ENCODE results near the gene TRPM2.

TRPM2 gene

DNA sequence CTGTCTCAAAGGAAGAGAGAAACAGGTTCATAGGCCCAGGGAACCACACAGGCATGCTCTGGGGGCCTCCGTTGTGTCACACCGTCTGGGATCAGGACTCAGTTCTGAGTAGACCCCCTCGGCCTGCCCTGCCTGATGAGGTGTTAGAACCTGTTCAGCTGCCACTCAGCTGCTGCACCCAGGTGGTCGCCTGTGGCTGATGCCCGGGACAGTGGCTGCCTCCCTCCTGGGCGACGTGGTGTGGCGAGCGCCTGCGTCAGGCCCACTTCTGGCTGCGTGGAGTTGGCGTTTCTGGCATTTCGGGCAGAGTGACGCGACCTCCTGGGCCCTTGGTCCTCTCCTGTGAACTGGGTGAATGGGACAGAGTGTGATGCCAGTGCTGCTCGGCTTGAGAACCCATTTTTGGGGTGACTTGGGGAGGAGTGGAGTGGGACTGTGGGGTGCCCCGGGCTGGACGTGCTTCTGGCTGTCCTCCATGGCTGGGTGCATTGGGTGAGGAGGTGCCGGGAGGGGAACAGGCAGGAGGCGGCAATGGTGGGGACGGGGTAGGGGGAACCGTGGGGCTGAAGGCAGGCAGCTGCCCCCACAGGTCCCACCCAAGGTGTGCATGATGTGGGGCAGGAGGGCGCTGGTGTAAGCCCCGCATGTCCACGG is 25.1 kb upstream of the TRPM2 start:
- no peak for DNase-seq (ENCODE audit: low read depth, low spot score)
- POLR2A ChIA-PET = interaction anchor here (1.6 kb wide), 1 partner anchor 10 kb away, joined by 3 read pairs; no protein-coding TSS in a partner anchor
- H3K4me3 ChIP-seq (ENCODE audit: low read depth, low read length) = no peak overlapping the region
- TF ChIP-seq, protein P1, sequence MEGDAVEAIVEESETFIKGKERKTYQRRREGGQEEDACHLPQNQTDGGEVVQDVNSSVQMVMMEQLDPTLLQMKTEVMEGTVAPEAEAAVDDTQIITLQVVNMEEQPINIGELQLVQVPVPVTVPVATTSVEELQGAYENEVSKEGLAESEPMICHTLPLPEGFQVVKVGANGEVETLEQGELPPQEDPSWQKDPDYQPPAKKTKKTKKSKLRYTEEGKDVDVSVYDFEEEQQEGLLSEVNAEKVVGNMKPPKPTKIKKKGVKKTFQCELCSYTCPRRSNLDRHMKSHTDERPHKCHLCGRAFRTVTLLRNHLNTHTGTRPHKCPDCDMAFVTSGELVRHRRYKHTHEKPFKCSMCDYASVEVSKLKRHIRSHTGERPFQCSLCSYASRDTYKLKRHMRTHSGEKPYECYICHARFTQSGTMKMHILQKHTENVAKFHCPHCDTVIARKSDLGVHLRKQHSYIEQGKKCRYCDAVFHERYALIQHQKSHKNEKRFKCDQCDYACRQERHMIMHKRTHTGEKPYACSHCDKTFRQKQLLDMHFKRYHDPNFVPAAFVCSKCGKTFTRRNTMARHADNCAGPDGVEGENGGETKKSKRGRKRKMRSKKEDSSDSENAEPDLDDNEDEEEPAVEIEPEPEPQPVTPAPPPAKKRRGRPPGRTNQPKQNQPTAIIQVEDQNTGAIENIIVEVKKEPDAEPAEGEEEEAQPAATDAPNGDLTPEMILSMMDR (IDR thresholded peaks at IDR 0.05; ENCODE audit: insufficient read depth, low read length, missing control alignments) = no peak
- CTCF ChIA-PET = interaction anchor here (0.7 to 1.0 kb wide), 3 partner anchors 9 to 23 kb away, joined by 3 to 4 read pairs (median 3); no protein-coding TSS in a partner anchor

DNA sequence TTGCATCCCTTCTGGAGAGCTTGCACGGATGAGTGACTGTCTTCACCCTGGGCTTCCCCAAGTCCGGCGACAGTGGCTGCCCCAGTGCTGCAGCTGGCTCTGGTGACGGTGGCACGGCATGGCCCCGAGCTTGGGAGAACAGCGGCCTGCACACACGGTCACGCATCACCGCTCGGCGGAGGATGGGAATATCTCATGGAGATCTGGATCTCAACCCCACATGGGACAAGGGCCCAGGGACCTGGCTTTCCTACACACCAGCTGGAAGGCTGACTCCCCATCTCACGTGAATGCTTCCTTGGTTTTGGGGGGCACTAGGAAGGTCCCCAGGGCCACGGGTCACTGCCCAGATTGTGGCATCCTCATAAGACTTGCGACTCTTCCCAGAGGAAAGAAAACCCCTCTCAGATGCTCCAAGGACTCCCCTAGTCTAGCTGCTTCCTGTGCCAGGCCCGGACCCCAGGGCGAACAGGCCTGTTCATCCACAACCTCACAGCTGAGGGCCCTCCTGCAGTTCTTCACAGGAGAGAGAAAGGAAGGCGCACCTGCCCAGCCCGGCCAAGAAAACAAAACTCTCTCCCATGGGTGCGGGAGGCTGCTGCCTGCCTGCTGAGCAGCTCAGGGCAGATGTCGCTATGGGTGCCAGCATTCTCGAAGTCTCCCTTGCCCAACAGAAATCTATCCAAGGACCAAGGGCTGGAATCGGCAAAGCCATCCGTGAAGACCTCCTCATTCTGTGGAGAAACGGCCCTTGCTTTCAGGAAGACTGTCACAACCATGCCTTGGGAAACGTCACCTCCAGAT is 24.1 kb upstream of the TRPM2 start:
- CTCF ChIA-PET = interaction anchor here (0.7 to 1.1 kb wide), 3 partner anchors 9 to 28 kb away, joined by 3 to 4 read pairs (median 3); no protein-coding TSS in a partner anchor

DNA sequence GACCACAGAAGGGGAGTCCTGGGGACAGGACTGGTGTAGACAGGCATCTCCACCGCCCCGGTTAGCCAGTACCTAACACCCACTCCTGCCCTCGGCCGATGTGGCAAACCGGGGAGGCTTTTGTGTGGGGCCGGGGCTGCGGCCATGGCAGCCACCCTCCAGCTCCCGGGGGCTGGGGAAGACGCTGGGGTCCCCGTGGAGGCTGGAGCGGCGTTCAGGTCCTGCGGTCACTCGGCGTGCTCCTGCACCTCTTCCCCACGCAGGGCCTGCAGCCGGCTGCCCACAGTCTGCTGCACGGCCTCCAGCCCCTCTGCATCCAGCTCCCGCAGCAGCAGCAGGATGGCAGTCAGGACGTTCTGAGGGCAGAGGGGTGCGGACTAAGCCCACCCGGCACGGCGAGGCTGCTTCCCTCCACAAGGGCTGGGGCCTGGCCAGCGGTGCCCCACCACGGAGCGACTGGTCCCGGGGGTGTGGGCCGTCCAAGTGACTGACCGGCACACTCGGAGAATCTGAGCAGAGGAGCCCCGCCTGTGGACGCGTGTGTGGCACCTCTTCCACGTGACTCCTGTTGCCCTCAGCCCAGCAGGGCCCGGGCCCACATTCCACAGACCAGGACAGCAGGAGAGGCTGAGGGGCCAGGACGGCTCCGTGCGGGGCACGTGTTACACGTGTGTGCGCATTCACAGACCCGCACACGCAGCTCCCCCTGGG is 23.3 kb upstream of the TRPM2 start:
- no peak overlapping the region for H3K4me3 ChIP-seq (ENCODE audit: low read depth, low read length)
- no peak for DNase-seq (ENCODE audit: low read depth, low spot score)
- TF ChIP-seq, protein P1 (IDR thresholded peaks at IDR 0.05; ENCODE audit: insufficient read depth, low read length, missing control alignments) = no peak
- CTCF ChIA-PET = interaction anchor here (1.1 kb wide), 1 partner anchor 29 kb away, joined by 3 read pairs; no protein-coding TSS in a partner anchor
- POLR2A ChIA-PET = interaction anchor here (1.6 kb wide), 1 partner anchor 8 kb away, joined by 3 read pairs; no protein-coding TSS in a partner anchor

More for the DNA sequence above, 24.1 kb upstream of the TRPM2 start:
- no peak for DNase-seq (ENCODE audit: low read depth, low spot score)
- TF ChIP-seq, protein P1 (IDR thresholded peaks at IDR 0.05; ENCODE audit: insufficient read depth, low read length, missing control alignments) = no peak
- POLR2A ChIA-PET = interaction anchor here (1.6 kb wide), 1 partner anchor 9 kb away, joined by 3 read pairs; no protein-coding TSS in a partner anchor
- H3K4me3 ChIP-seq (ENCODE audit: low read depth, low read length) = no peak overlapping the region

DNA sequence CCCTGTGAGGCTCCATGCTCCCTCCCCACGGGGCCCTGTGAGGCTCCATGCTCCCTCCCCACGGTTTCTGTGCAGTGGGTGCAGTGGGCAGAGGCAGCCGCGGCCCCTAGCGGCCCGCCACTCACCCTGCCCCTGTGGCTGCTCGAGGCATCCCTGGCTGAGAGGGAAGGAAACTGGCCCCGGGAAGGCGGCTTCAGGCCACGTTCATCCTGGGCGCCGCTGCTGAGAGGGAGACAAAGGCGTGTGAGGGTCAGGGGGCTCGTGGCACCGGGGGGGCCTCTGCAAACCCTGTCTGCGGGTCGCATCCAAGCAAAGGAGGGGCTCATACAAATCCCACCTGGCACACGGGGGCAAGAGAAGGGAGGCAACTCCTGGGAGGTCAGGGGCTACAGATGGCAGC is 22.7 kb upstream of the TRPM2 start:
- DNase-seq (ENCODE audit: low read depth, low spot score) = no peak
- POLR2A ChIA-PET = no interaction called here
- CTCF ChIA-PET = no interaction called here
- TF ChIP-seq, protein P1 (IDR thresholded peaks at IDR 0.05; ENCODE audit: insufficient read depth, low read length, missing control alignments) = no peak
- H3K4me3 ChIP-seq (ENCODE audit: low read depth, low read length) = no peak overlapping the region

DNA sequence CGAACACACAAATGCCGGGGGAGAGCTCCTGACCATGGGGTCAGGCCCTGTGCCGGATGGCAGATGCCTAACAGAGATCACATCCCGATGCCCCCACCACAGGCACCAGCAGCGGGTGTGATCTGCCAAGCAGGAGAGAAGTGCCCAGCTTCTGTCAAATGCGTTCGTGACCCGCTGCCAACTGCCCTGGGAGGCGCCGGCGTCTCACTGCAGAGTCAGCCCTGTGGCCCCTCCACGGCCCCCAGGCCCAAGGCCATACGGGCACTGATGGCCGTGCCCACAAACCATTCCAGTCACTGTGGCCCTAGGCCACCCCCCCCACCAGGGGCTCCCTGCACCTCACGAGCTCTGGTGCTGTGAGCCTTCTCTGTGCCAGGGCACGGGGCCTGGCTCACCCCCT is 22.2 kb upstream of the TRPM2 start:
- POLR2A ChIA-PET = no interaction called here
- H3K4me3 ChIP-seq (ENCODE audit: low read depth, low read length) = no peak overlapping the region
- TF ChIP-seq, protein P1 (IDR thresholded peaks at IDR 0.05; ENCODE audit: insufficient read depth, low read length, missing control alignments) = no peak
- CTCF ChIA-PET = interaction anchor here (0.9 kb wide), 1 partner anchor 11 kb away, joined by 3 read pairs; no protein-coding TSS in a partner anchor
- no peak for DNase-seq (ENCODE audit: low read depth, low spot score)

Data from AG04449 (cell line).